Mucosa of rectum (tissue), 2 donors: ENCODE results near the gene NIPSNAP2.

ENCODE experiments used
- H3K27ac ChIP-seq, 2 donors: one replicate each; pipeline ENCODE4 v1.7.0; 2013; ENCODE audit warnings: inconsistent platforms in 2 of 2, low read depth in 2 of 2, low read length in 2 of 2
- H3K27me3 ChIP-seq, 2 donors: one replicate each; pipeline ENCODE4 v1.7.0; 2013; ENCODE audit warnings: low read length in 2 of 2; ENCODE audit not compliant: control insufficient read depth in 2 of 2, insufficient read depth in 2 of 2
- H3K36me3 ChIP-seq, 2 donors: one replicate each; pipeline ENCODE4 v1.7.0; 2013; ENCODE audit warnings: low read length in 2 of 2; ENCODE audit not compliant: control insufficient read depth in 2 of 2, insufficient read depth in 2 of 2
- H3K4me1 ChIP-seq, 2 donors: one replicate each; pipeline ENCODE4 v1.7.0; 2013; ENCODE audit warnings: low read length in 2 of 2, mild to moderate bottlenecking in 1 of 2; ENCODE audit not compliant: control insufficient read depth in 2 of 2, insufficient read depth in 2 of 2
- H3K4me3 ChIP-seq, 2 donors: one replicate each; pipeline ENCODE4 v1.7.0; 2013; ENCODE audit warnings: low read length in 2 of 2
- H3K9ac ChIP-seq, 2 donors: one replicate each; pipeline ENCODE4 v1.7.0; 2013; ENCODE audit warnings: low read length in 2 of 2, low read depth in 1 of 2, mild to moderate bottlenecking in 1 of 2
- H3K9me3 ChIP-seq, 2 donors: one replicate each; pipeline ENCODE4 v1.7.0; 2013; ENCODE audit warnings: low read length in 2 of 2; ENCODE audit not compliant: control insufficient read depth in 2 of 2
- donor health status: healthy.
- donor health status: Normal muscosa, but diverticular disease.

NIPSNAP2 gene

GRCh38 chr7:55957190-55957589 is 7.2 kb upstream of the NIPSNAP2 start:
- Histone ChIP-seq H3K27me3 (no peaks in the 10 kb centered on the region), H3K9ac (no peak overlapping the region), H3K4me3 (no peak overlapping the region)

GRCh38 chr7:55962014-55962413 is 2.4 kb upstream of the NIPSNAP2 start:
- Histone ChIP-seq H3K4me3 (no peak overlapping the region), H3K27me3 (no peaks in the 10 kb centered on the region), H3K36me3 (peaks cover 0 to 4% of the 10 kb centered on the region in 2 donors), H3K27ac (no peak overlapping the region), H3K9ac (no peak overlapping the region), H3K4me1 (peaks cover 4 to 10% of the 10 kb centered on the region in 2 donors), H3K9me3 (no peaks in the 10 kb centered on the region)

More at GRCh38 chr7:55957190-55957589, 7.2 kb upstream of the NIPSNAP2 start:
- no peaks in the 10 kb centered on the region for H3K9me3 ChIP-seq
- no peak overlapping the region for H3K27ac ChIP-seq
- H3K36me3 ChIP-seq = peaks cover 8 to 16% of the 10 kb centered on the region in 2 donors
- peaks cover 0 to 4% of the 10 kb centered on the region in 2 donors for H3K4me1 ChIP-seq

- Histone ChIP-seq H3K36me3 (peaks cover 0 to 5% of the 10 kb centered on the region in 2 donors), H3K27me3 (no peaks in the 10 kb centered on the region), H3K4me3 (peak overlapping the region; percentile 62 to 73), H3K9ac (peak overlapping the region; percentile 76 to 90), H3K4me1 (peaks cover 4 to 10% of the 10 kb centered on the region in 2 donors), H3K9me3 (no peaks in the 10 kb centered on the region), H3K27ac (peak overlapping the region; percentile 82 to 93)
These were observed 709 bp upstream of the NIPSNAP2 start for GRCh38 chr7:55963584-55964168.

GRCh38 chr7:55965100-55965470 is 700 bp downstream of the NIPSNAP2 start:
- Histone ChIP-seq H3K9ac (peak overlapping the region; percentile 84 to 90), H3K27me3 (no peaks in the 10 kb centered on the region), H3K27ac (peak overlapping the region; percentile 93 to 94), H3K9me3 (no peaks in the 10 kb centered on the region), H3K36me3 (peaks cover 0 to 5% of the 10 kb centered on the region in 2 donors), H3K4me1 (peaks cover 4 to 10% of the 10 kb centered on the region in 2 donors), H3K4me3 (peak overlapping the region; percentile 86 to 87)

GRCh38 chr7:55965805-55966421 is 1.5 kb downstream of the NIPSNAP2 start:
- Histone ChIP-seq H3K27ac (peak overlapping the region in 1 of 2 donors; percentile 32), H3K4me1 (peaks cover 4 to 10% of the 10 kb centered on the region in 2 donors), H3K9me3 (no peaks in the 10 kb centered on the region), H3K9ac (no peak overlapping the region), H3K36me3 (peaks cover 0 to 8% of the 10 kb centered on the region in 2 donors), H3K27me3 (no peaks in the 10 kb centered on the region), H3K4me3 (peak overlapping the region in 1 of 2 donors; percentile 38)

GRCh38 chr7:55966851-55967250 is 2.5 kb downstream of the NIPSNAP2 start:
- Histone ChIP-seq H3K4me3 (no peak overlapping the region), H3K4me1 (peaks cover 4 to 10% of the 10 kb centered on the region in 2 donors), H3K36me3 (peaks cover 0 to 10% of the 10 kb centered on the region in 2 donors), H3K27me3 (no peaks in the 10 kb centered on the region), H3K9ac (no peak overlapping the region), H3K27ac (no peak overlapping the region), H3K9me3 (no peaks in the 10 kb centered on the region)

GRCh38 chr7:55969391-55969790 is 5.0 kb downstream of the NIPSNAP2 start:
- H3K4me3 ChIP-seq = no peak overlapping the region
- peaks cover 0 to 10% of the 10 kb centered on the region in 2 donors for H3K36me3 ChIP-seq
- no peak overlapping the region for H3K9ac ChIP-seq
- H3K4me1 ChIP-seq = peaks cover 0 to 4% of the 10 kb centered on the region in 2 donors
- no peaks in the 10 kb centered on the region for H3K9me3 ChIP-seq
- no peaks in the 10 kb centered on the region for H3K27me3 ChIP-seq
- no peak overlapping the region for H3K27ac ChIP-seq

GRCh38 chr7:55970561-55970960 is 6.2 kb downstream of the NIPSNAP2 start:
- Histone ChIP-seq H3K27ac (no peak overlapping the region), H3K4me1 (peaks cover 0 to 4% of the 10 kb centered on the region in 2 donors), H3K9me3 (no peaks in the 10 kb centered on the region), H3K36me3 (peaks cover 0 to 10% of the 10 kb centered on the region in 2 donors), H3K9ac (no peak overlapping the region), H3K27me3 (no peaks in the 10 kb centered on the region), H3K4me3 (no peak overlapping the region)

GRCh38 chr7:55970978-55971377 is 6.6 kb downstream of the NIPSNAP2 start:
- Histone ChIP-seq H3K4me3 (no peak overlapping the region), H3K27ac (no peak overlapping the region), H3K36me3 (peaks cover 0 to 10% of the 10 kb centered on the region in 2 donors), H3K9ac (no peak overlapping the region), H3K27me3 (no peaks in the 10 kb centered on the region), H3K4me1 (peaks cover 0 to 2% of the 10 kb centered on the region in 2 donors), H3K9me3 (no peaks in the 10 kb centered on the region)

GRCh38 chr7:55973747-55974250 is 9.4 kb downstream of the NIPSNAP2 start:
- no peak overlapping the region for H3K4me3 ChIP-seq
- peaks cover 10 to 13% of the 10 kb centered on the region in 2 donors for H3K36me3 ChIP-seq
- no peaks in the 10 kb centered on the region for H3K9me3 ChIP-seq
- no peak overlapping the region for H3K9ac ChIP-seq
- no peaks in the 10 kb centered on the region for H3K27me3 ChIP-seq
- H3K4me1 ChIP-seq = no peaks in the 10 kb centered on the region
- no peak overlapping the region for H3K27ac ChIP-seq
